HepG2 (cell line): Measurements from ENCODE around the gene EEPD1. TPM values are rescaled to one million over a fixed set of nuclear protein-coding genes. Genes with fewer than 3 reads are reported as not detected.

Experiments used
- ATAC-seq: fragments of 200-7000 bp; cut with Tn5 transposase; 3 replicates; pipeline ENCODE4 v1.9.1; 2020; ENCODE audit warnings: mild to moderate bottlenecking, moderate library complexity
- BruUV-seq: library from RNA; stranded (reverse); fragments of 400-500 nt; replicated peaks from 2 replicates; lab custom pipeline; 2021; lab: Mats Ljungman, UMichigan
- CTCF ChIA-PET: fragments of 300-600 bp; formaldehyde crosslinking; extraction: SDS; loops from one replicate; lab custom pipeline; 2021; ENCODE audit warnings: low total read pairs, inconsistent platforms, low intra/inter-chr PET ratio; lab: Yijun Ruan, JAX
- POLR2A ChIA-PET: fragments of 350-600 bp; sonication (Branson Sonifier 250); formaldehyde crosslinking; loops from one replicate; lab custom pipeline; 2020; ENCODE audit warnings: antibody characterized with exemption, inconsistent platforms; lab: Yijun Ruan, JAX
- DNase-seq: peaks from one replicate; pipeline ENCODE4 v3.0.0-alpha.2; 2015; ENCODE audit warnings: low spot score
- FAIRE-seq: peaks from 3 replicates; lab custom pipeline; 2011; peaks lifted over from hg19 to GRCh38; lab: Jason Lieb, UNC
- H2AFZ ChIP-seq: one replicate; pipeline ENCODE4 v1.6.1; 2011; ENCODE audit warnings: low read length, inconsistent platforms
- H3K27ac ChIP-seq: fragments of 300-600 bp; 3 replicates; pipeline ENCODE4 v1.8.0; 2011; ENCODE audit warnings: mixed run types, mild to moderate bottlenecking, mixed read lengths, low read length, inconsistent platforms; ENCODE audit not compliant: insufficient read depth; ENCODE audit errors: extremely low read length
- H3K27me3 ChIP-seq, 2 experiments: fragments of 200-600 bp in 1 of 2; 2 replicates in 1 of 2; 3 replicates in 1 of 2; pipeline versions ENCODE4 v1.6.0 to v1.8.0; 2011; ENCODE audit warnings: low read length in 2 of 2, mild to moderate bottlenecking in 2 of 2, moderate library complexity in 2 of 2, inconsistent platforms in 1 of 2; ENCODE audit not compliant: insufficient read depth in 2 of 2, control insufficient read depth in 1 of 2
- H3K36me3 ChIP-seq, 2 experiments: fragments of 200-600 bp in 1 of 2; replicated peaks in 1 of 2; 2 replicates in 1 of 2; 3 replicates in 1 of 2; pipeline versions ENCODE4 v1.5.1 to v1.8.0; 2011; ENCODE audit warnings: low read length in 2 of 2, inconsistent platforms in 1 of 2; ENCODE audit not compliant: insufficient read depth in 2 of 2, control insufficient read depth in 1 of 2
- H3K4me1 ChIP-seq: 2 replicates; pipeline ENCODE4 v1.5.1; 2012; ENCODE audit warnings: low read length, inconsistent platforms; ENCODE audit not compliant: insufficient read depth
- H3K4me2 ChIP-seq: 2 replicates; pipeline ENCODE4 v1.6.0; 2011; ENCODE audit warnings: low read depth, low read length, inconsistent platforms
- H3K4me3 ChIP-seq, 3 experiments: fragments of 200-600 bp in 1 of 3; sonication (generic), shearing (Covaris generic) in 1 of 3; replicated peaks in 1 of 3; 2 replicates each; pipeline ENCODE4 v1.5.1; 2011 to 2016; ENCODE audit warnings: low read length in 3 of 3, inconsistent platforms in 2 of 3, low read depth in 2 of 3, mild to moderate bottlenecking in 2 of 3, control low read depth in 1 of 3, mixed read lengths in 1 of 3; ENCODE audit not compliant: insufficient read depth in 1 of 3
- H3K79me2 ChIP-seq: one replicate; pipeline ENCODE4 v1.6.1; 2011; ENCODE audit warnings: low read length, inconsistent platforms; ENCODE audit not compliant: insufficient read depth
- H3K9ac ChIP-seq: 2 replicates; pipeline ENCODE4 v1.6.0; 2011; ENCODE audit warnings: mild to moderate bottlenecking, low read depth, low read length, inconsistent platforms; ENCODE audit not compliant: insufficient read depth
- H3K9me3 ChIP-seq: 2 replicates; pipeline ENCODE4 v1.5.1; 2012; ENCODE audit warnings: mild to moderate bottlenecking, low read length
- H4K20me1 ChIP-seq: 2 replicates; pipeline ENCODE4 v1.6.0; 2011; ENCODE audit warnings: inconsistent platforms, mild to moderate bottlenecking, low read length, moderate library complexity; ENCODE audit not compliant: insufficient read depth
- POLR2AphosphoS2 ChIP-seq: IDR thresholded peaks from 2 replicates; pipeline ENCODE4 v1.6.1; 2011; ENCODE audit warnings: low read depth, low read length, improper control_type of control experiment
- PTBP1 ChIP-seq: fragments of 200-400 bp; formaldehyde crosslinking; IDR thresholded peaks from 2 replicates; pipeline ENCODE4 v1.6.1; 2018; ENCODE audit warnings: low read length, low read depth; ENCODE audit not compliant: poor library complexity, severe bottlenecking
- WGBS: methylation state at CpG from one replicate; pipeline ENCODE4 v1.1.6; 2017; ENCODE audit warnings: low lambda C conversion rate; 5-methylcytosine and 5-hydroxymethylcytosine counted together
- in situ Hi-C: cut with HindIII; loops from 2 replicates; pipeline ENCODE4 v1.10.0; 2017; ENCODE audit warnings: low pct_unique_long_range_greater_than_20kb; ENCODE audit not compliant: extremely low pct_ligation_motif_present
- intact Hi-C: fragments of 100-400 bp; cut with micrococcal nuclease; formaldehyde crosslinking; loops from one replicate; pipeline ENCODE4 v1.10.0; 2022; ENCODE audit not compliant: unreplicated experiment
- polyA plus RNA-seq, 8 experiments: library from polyadenylated mRNA; depleted of rRNA in 3 of 8; stranded (reverse) in 7 of 8; unstranded in 1 of 8; fragments of >200 nt; fragmentation: Illumina TruSeq in 4 of 8; extraction: Trizol in 4 of 8; gene quantifications; 2 replicates each; pipeline versions ENCODE4 v1.2.1 to v1.2.3, GENCODE V29; 2011 to 2016; ENCODE audit warnings: low read depth in 4 of 8, missing spikeins in 1 of 8, mixed read lengths in 1 of 8; ENCODE audit not compliant: insufficient read depth in 1 of 8
- small RNA-seq, 3 experiments: library from RNA; depleted of rRNA; stranded (forward); fragments of <200 nt; gene quantifications; one replicate each; pipeline ENCODE3, GENCODE V24; 2012; ENCODE audit warnings: low read depth in 2 of 3, low replicate concordance in 1 of 3; ENCODE audit not compliant: insufficient read length in 3 of 3, insufficient read depth in 2 of 3
- total RNA-seq, 5 experiments: library from RNA; depleted of rRNA; stranded (reverse); fragments of >200 nt; fragmentation: Illumina TruSeq; extraction: Trizol; gene quantifications; 2 replicates each; pipeline ENCODE4 v1.2.3, GENCODE V29; 2016; ENCODE audit warnings: low read depth in 1 of 5

Gene EEPD1
- total and polyA plus RNA-seq, 2 of the 13 experiments (the other 11 are each of a cell fraction or from before 2014, with no cell fraction given) = 10.1 to 16.4 TPM

DNA sequence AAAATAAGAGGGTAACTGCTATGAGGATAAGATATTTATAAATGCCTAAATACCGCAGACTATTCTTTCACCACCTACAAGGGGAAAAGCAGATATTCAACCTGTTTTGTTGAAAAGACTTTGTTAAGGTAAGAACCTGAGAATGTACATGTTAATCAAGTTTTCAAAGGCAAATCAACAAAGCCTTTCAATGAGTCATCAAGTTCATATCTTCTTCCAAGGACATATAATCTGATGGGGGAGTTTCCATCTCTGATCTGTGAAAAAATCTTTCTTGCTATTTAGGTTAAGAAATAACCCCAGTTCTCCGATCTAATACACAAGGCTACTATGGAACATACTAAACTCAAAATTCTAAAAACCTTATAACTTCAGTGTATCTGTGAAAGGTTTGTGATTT lies 196.6 kb downstream of the EEPD1 start:
- Histone ChIP-seq H3K9ac (no peak overlapping the region), H3K27ac (no peak overlapping the region), H3K9me3 (no peaks in the 10 kb centered on the region), H3K4me2 (no peak overlapping the region), H4K20me1 (no peaks in the 10 kb centered on the region), H3K27me3 (no peaks in the 10 kb centered on the region), H3K36me3 (no peaks in the 10 kb centered on the region), H2AFZ (no peak overlapping the region), H3K4me3 (no peak overlapping the region), H3K79me2 (no peaks in the 10 kb centered on the region), H3K4me1 (peaks cover 11% of the 10 kb centered on the region; the same call in 1 of the 2 replicates)
- in situ Hi-C loops = no loop called here
- ChIA-PET CTCF (no interaction called here), POLR2A (no interaction called here)
- no peak for ATAC-seq
- intact Hi-C loops = no loop called here
- BruUV-seq = no TSS peak
- DNase-seq = no peak
- TF ChIP-seq PTBP1 = no peak
- TF ChIP-seq POLR2AphosphoS2 = no peak
- 82% methylated on average over 2 of the region's 2 CpGs for WGBS
- FAIRE-seq = no peak

Small RNA genes within 50 kb of the gene (small RNA-seq; reads per million reads assigned to genes)
- 0 reads per million in 3 experiments for gene AC006960.1
- gene AC007327.1 = 0 reads per million in 3 experiments
- 0 reads per million in 3 experiments for gene RF00019

Other genes starting within 250 kb of the EEPD1 start
- 38.8 and 72.0 TPM in 2 replicates for gene ANLN, start 236.6 kb downstream of the EEPD1 start, total RNA-seq (2016; rRNA removed; fragmentation: Illumina TruSeq; extraction: Trizol)
- 13.3 and 20.0 TPM in 2 replicates for gene ANLN, start 236.6 kb downstream of the EEPD1 start, polyA plus RNA-seq (2011; rRNA removed)